ENCODE results near the gene CLINT1.

GRCh38 chr5:157761690-157762621 is 97.0 kb downstream of the CLINT1 start:
- TF ChIP-seq DNMT1 (CRISPR knock-in tag; IDR thresholded peaks at IDR 0.05) (no peak), KDM1A (CRISPR knock-in tag; IDR thresholded peaks at IDR 0.05) (no peak), THAP9 (CRISPR knock-in tag; IDR thresholded peaks at IDR 0.05; ENCODE audit: borderline replicate concordance) (no peak), ZNF253 (CRISPR knock-in tag; IDR thresholded peaks at IDR 0.05; ENCODE audit: borderline replicate concordance) (no peak)
- TF ChIP-seq, protein P1, sequence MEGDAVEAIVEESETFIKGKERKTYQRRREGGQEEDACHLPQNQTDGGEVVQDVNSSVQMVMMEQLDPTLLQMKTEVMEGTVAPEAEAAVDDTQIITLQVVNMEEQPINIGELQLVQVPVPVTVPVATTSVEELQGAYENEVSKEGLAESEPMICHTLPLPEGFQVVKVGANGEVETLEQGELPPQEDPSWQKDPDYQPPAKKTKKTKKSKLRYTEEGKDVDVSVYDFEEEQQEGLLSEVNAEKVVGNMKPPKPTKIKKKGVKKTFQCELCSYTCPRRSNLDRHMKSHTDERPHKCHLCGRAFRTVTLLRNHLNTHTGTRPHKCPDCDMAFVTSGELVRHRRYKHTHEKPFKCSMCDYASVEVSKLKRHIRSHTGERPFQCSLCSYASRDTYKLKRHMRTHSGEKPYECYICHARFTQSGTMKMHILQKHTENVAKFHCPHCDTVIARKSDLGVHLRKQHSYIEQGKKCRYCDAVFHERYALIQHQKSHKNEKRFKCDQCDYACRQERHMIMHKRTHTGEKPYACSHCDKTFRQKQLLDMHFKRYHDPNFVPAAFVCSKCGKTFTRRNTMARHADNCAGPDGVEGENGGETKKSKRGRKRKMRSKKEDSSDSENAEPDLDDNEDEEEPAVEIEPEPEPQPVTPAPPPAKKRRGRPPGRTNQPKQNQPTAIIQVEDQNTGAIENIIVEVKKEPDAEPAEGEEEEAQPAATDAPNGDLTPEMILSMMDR (CRISPR knock-in tag; IDR thresholded peaks at IDR 0.05) = peak; percentile 76

Measured in HepG2 (cell line).